Breast epithelium (tissue), 4 donors: ENCODE measurements around the gene C19orf12. TPM values are rescaled to one million over a fixed set of nuclear protein-coding genes. Genes with fewer than 3 reads are reported as not detected.

Source experiments
- DNase-seq, 2 donors: peaks; one replicate each; pipeline ENCODE4 v3.0.0-alpha.2; 2019; ENCODE audit warnings: low spot score in 2 of 2
- H3K27ac ChIP-seq, 2 donors: fragments of 200-600 bp; sonication (generic) in 1 of 2; one replicate each; pipeline ENCODE4 v1.5.1; 2016 to 2019; ENCODE audit warnings: mild to moderate bottlenecking in 1 of 2
- H3K27me3 ChIP-seq, 2 donors: fragments of 200-600 bp; sonication (generic) in 1 of 2; one replicate each; pipeline versions ENCODE4 v1.5.1 to v1.6.0; 2017 to 2019; ENCODE audit warnings: control low read depth in 1 of 2, mild to moderate bottlenecking in 1 of 2
- H3K36me3 ChIP-seq: fragments of 200-600 bp; one replicate; pipeline ENCODE4 v1.5.1; 2019
- H3K4me1 ChIP-seq, 2 donors: fragments of 200-600 bp; sonication (generic); one replicate each; pipeline ENCODE4 v1.5.1; 2016 to 2019; ENCODE audit warnings: control low read depth in 1 of 2
- H3K4me3 ChIP-seq, 3 donors: fragments of 200-600 bp; sonication (generic); 1 replicate in 2 of 3; 2 replicates in 1 of 3; pipeline ENCODE4 v1.5.1; 2016 to 2019; ENCODE audit warnings: mild to moderate bottlenecking in 3 of 3, moderate library complexity in 2 of 3
- H3K9me3 ChIP-seq, 2 donors: fragments of 200-600 bp; sonication (generic) in 1 of 2; one replicate each; pipeline ENCODE4 v1.5.1; 2016 to 2019; ENCODE audit warnings: control low read depth in 1 of 2
- CTCF ChIP-seq, 3 donors: fragments of 450-650 bp; IDR thresholded peaks; one replicate each; pipeline ENCODE4 v1.5.1; 2016 to 2017; ENCODE audit warnings: antibody characterized with exemption in 3 of 3, mild to moderate bottlenecking in 3 of 3, moderate library complexity in 3 of 3
- POLR2A ChIP-seq: fragments of 450-650 bp; IDR thresholded peaks from one replicate; pipeline ENCODE4 v1.6.1; 2016; ENCODE audit warnings: antibody characterized with exemption, mild to moderate bottlenecking, moderate library complexity
- POLR2AphosphoS5 ChIP-seq, 3 donors: sonication (generic); formaldehyde crosslinking; IDR thresholded peaks; one replicate each; pipeline ENCODE4 v1.6.1; 2017; ENCODE audit warnings: antibody characterized with exemption in 3 of 3
- intact Hi-C: fragments of 100-400 bp; cut with DNase I; formaldehyde crosslinking; loops from one replicate; pipeline ENCODE4 v1.15.1; 2023; ENCODE audit warnings: low total_unique reads
- total RNA-seq, 3 donors: library from RNA; depleted of rRNA; stranded (reverse); fragments of >200 nt; gene quantifications; one replicate each; pipeline ENCODE4 v1.1.0, GENCODE V29; 2016

Gene C19orf12
- total RNA-seq, 3 donors from 2014 or later, result 42.7 to 230 (median 53.7) TPM

GRCh38 chr19:29687897-29688728 is 26.9 kb downstream of the C19orf12 start:
- TF ChIP-seq POLR2A, result no peak
- no peak for TF ChIP-seq POLR2AphosphoS5 (IDR thresholded peaks at IDR 0.05)
- TF ChIP-seq CTCF (IDR thresholded peaks at IDR 0.05), result no peak
- Histone ChIP-seq H3K36me3 (no peaks in the 10 kb centered on the region), H3K9me3 (peaks cover 0 to 11% of the 10 kb centered on the region in 2 donors), H3K27me3 (no peaks in the 10 kb centered on the region), H3K27ac (no peak overlapping the region), H3K4me1 (peaks cover 1 to 3% of the 10 kb centered on the region in 2 donors), H3K4me3 (no peak overlapping the region)
- DNase-seq, result no peak
- intact Hi-C loops, result no loop called here

GRCh38 chr19:29687244-29687896 is 27.7 kb downstream of the C19orf12 start:
- no peaks in the 10 kb centered on the region for H3K27me3 ChIP-seq
- H3K27ac ChIP-seq, result peak overlapping the region; percentile 59 to 75
- peak overlapping the region; percentile 35 to 50 (median 37) for H3K4me3 ChIP-seq
- peaks cover 3 to 9% of the 10 kb centered on the region in 2 donors for H3K4me1 ChIP-seq
- intact Hi-C loops, result no loop called here
- no peak for TF ChIP-seq CTCF (IDR thresholded peaks at IDR 0.05)
- TF ChIP-seq POLR2AphosphoS5 (IDR thresholded peaks at IDR 0.05), result peak in 1 of 3 donors; percentile 10
- H3K9me3 ChIP-seq, result peaks cover 0 to 11% of the 10 kb centered on the region in 2 donors
- H3K36me3 ChIP-seq, result no peaks in the 10 kb centered on the region
- no peak for DNase-seq

GRCh38 chr19:29686285-29686805 is 28.7 kb downstream of the C19orf12 start:
- H3K27ac ChIP-seq, result peak overlapping the region; percentile 17 to 75
- H3K36me3 ChIP-seq, result no peaks in the 10 kb centered on the region
- H3K27me3 ChIP-seq, result no peaks in the 10 kb centered on the region
- no peak for DNase-seq
- peaks cover 0 to 11% of the 10 kb centered on the region in 2 donors for H3K9me3 ChIP-seq
- H3K4me3 ChIP-seq, result no peak overlapping the region
- intact Hi-C loops, result no loop called here
- no peak for TF ChIP-seq POLR2AphosphoS5 (IDR thresholded peaks at IDR 0.05)
- no peak for TF ChIP-seq CTCF (IDR thresholded peaks at IDR 0.05)
- no peak for TF ChIP-seq POLR2A
- peaks cover 3 to 19% of the 10 kb centered on the region in 2 donors for H3K4me1 ChIP-seq

- H3K27ac ChIP-seq, result peak overlapping the region; percentile 15 to 58
- H3K4me3 ChIP-seq, result no peak overlapping the region
These were observed 29.7 kb downstream of the C19orf12 start for GRCh38 chr19:29685326-29685725.

More at GRCh38 chr19:29685326-29685725, 29.7 kb downstream of the C19orf12 start:
- H3K27me3 ChIP-seq, result no peaks in the 10 kb centered on the region
- TF ChIP-seq CTCF (IDR thresholded peaks at IDR 0.05) (no peak), POLR2A (no peak), POLR2AphosphoS5 (IDR thresholded peaks at IDR 0.05) (no peak)
- H3K9me3 ChIP-seq, result peaks cover 0 to 5% of the 10 kb centered on the region in 2 donors
- peaks cover 10 to 28% of the 10 kb centered on the region in 2 donors for H3K4me1 ChIP-seq
- no peak for DNase-seq
- H3K36me3 ChIP-seq, result no peaks in the 10 kb centered on the region
- intact Hi-C loops, result no loop called here
